ENCODE data around the gene C2orf42.
"Not testable (repeated sequence)": the region's sequence is repeated elsewhere in the genome, so short reads cannot be mapped to it uniquely, and the experiment has no call there.

Gene C2orf42

DNA sequence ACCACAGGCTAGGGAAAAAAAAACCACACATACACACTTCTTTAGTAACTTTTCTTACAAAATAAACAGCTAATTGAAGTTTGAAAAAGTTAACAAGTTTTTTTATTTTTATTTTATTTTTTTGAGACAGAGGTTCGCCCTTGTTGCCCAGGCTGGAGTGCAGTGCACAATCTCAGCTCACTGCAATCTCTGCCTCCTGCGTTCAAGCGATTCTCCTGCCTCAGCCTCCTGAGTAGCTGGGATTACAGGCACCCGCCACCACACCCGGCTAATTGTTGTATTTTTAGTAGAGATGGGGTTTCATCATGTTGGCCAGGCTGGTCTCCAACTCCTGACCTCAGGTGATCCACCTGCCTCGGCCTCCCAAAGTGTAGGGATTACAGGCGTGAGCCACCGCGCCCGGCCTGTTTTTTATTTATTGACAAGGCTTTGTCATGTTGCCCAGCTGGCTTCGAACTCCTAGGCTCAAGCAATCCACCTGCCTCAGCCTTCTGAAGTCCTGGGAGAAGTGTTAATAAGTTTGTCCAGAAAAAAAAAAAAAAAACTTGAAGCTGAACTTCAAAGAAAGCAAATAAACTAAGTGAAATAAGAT lies 21.1 kb downstream of the C2orf42 start:
- DNase-seq = not testable (repeated sequence)

DNA sequence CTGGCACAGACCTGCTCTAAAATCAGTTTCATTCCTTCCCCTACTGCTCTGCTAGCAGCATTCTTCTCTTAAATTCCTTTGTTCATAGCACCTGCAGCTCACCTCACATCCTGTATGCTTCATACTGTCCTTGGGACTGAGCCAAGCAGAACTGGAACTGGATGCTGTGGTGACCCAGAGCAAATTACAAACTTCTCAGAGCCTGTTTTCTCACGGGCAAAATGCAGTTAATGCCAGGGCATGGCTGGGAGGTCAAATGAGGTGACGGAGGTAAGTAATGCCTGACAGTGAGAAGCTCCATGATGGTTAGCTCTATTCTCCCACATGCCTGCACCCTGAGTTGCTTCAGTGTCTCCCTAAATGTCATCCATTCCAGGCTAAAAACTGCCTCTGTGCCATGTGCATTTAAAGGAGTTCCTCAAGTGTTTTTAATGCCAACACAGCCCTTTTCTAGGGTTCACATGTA lies 29.7 kb downstream of the C2orf42 start:
- DNase-seq = no peak

DNA sequence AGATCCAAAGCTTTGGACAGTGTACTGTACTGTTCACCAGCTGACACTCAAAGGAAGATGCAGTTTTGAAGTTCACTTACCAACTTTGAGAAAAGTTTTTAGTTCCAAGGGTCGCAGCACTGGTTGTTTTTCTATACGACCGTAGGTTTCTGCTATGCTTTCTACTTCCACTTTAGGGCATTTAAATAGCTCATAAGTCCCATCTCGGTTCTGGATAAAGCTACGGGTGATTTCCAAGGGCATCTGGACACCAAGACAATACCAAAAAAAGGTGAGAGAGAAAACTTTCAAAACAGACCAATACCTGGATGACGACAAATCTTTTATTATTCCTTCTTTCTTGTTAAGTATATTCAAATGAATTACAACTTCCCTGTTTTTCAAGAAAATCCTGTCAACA lies 30.3 kb downstream of the C2orf42 start:
- DNase-seq = no peak

DNA sequence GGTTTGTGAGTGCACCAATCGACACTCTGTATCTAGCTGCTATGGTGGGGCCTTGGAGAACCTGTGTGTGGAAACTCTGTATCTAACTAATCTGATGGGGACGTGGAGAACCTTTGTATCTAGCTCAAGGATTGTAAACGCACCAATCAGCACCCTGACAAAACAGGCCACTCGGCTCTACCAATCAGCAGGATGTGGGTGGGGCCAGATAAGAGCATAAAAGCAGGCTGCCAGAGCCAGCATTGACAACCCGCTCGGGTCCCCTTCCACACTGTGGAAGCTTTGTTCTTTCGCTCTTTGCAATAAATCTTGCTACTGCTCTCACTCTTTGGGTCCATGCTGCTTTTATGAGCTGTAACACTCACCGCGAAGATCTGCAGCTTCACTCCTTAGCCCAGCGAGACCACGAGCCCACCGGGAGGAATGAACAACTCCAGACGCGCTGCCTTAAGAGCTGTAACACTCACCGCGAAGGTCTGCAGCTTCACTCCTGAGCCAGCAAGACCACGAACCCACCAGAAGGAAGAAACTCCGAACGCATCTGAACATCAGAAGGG lies 41.6 kb downstream of the C2orf42 start:
- DNase-seq = not testable (repeated sequence)

DNA sequence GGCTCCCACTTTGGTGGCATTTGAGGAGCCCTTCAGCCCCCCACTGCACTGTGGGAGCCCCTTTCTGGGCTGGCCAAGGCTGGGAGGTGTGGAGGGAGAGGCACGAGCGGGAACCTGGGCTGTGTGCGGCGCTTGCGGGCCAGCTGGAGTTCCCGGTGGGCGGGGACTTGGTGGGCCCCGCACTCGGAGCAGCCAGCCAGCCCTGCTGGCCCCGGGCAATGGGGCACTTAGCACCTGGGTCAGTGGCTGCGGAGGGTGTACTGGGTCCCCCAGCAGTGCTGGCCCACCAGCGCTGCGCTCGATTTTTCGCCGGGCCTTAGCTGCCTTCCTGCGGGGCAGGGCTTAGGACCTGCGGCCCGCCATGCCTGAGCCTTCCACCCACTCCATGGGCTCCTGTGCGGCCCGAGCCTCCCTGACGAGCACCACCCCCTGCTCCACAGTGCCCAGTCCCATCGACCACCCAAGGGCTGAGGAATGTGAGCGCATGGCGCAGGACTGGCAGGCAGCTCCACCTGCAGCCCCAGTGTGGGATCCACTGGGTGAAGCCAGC lies 42.5 kb downstream of the C2orf42 start:
- DNase-seq = not testable (repeated sequence)

DNA sequence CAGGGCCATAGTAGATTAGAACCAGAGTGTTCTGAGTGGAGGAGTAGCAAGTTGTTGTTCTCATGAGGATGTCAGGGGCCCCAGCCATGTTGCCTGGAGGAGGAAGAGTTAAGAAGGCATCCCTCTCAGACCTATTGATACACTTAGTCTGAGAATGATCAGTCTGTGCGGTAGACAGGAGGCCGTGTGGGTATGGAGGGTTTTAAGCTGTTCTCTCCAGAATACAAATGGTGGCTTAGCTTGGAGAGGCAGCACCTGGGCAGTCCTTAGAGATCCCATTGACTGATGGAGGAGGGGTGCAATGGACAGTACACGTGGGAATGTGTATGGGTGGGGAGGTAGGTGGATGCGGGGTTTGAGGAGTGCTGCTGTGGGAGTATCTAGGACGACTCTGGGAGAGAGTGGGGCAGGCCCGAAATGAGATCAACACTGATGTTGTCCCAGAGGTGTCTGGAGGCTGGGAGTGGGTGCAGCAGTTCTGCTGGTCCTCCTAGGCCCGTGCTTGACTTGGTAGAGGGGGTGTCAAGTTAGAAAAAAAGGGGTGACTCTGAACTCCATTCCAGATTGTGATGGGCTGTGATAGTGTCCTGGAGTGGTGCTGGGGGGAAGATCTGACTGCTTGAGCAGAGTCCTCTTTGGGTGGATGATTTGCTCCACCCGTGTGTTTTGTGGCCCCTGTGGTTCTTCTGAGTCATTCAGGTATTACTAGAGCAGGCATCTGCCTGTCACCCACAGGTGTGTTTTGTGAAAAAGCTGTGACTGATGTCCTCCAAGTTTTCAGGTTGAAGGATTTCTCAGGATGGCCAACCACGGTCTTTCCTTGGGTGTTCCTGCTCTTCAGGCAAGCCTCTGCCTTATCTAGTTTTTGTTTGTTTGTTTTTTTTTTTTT lies 44.7 kb downstream of the C2orf42 start:
- DNase-seq = no peak

DNA sequence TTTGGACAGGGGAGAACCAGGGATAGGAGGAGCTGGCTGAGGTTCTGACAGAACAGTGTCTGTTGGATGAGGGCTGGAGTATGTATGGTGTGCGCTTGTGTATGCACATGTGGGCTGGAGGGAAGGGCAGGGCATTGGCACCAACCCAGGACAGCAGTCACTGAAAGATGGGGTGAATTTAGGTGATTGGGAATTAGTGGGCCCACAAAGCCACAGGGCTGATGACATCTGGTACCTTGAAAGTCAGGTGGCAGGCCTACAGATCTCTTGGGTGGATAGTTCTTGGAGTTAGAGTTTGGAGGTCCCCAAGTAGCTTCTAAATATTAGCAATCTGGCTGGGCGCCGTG lies 45.7 kb downstream of the C2orf42 start:
- no peak for DNase-seq

DNA sequence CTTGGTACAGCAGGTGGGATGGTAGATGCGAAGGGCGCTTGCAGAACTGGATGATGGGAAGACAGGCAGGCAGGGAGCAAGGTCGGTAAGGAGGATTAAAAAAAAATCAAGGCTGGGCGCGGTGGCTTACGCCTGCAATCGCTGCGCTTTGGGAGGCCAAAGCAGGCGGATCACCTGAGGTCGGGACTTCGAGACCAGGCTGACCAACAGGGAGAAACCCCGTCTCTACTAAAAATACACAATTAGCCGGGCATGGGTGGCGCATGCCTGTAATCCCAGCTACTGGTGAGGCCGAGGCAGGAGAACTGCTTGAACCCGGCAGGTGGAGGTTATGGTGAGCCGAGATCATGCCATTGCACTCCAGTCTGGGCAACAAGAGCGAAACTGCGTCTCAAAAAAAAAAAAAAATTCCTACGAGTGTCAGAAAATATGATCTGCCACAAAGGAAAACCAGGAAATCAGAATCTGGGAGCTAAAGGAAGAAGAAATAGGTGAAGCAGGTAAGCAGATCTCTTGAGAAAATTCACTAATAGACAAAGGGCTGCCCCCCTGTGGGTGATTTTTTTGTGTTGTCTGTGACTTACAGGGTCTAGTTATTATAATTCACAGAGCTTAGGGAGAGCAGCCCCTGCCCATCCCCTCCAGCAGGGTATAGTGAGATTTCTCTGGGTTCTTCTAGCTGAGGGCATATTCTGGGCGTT lies 46.2 kb downstream of the C2orf42 start:
- no peak for DNase-seq

DNA sequence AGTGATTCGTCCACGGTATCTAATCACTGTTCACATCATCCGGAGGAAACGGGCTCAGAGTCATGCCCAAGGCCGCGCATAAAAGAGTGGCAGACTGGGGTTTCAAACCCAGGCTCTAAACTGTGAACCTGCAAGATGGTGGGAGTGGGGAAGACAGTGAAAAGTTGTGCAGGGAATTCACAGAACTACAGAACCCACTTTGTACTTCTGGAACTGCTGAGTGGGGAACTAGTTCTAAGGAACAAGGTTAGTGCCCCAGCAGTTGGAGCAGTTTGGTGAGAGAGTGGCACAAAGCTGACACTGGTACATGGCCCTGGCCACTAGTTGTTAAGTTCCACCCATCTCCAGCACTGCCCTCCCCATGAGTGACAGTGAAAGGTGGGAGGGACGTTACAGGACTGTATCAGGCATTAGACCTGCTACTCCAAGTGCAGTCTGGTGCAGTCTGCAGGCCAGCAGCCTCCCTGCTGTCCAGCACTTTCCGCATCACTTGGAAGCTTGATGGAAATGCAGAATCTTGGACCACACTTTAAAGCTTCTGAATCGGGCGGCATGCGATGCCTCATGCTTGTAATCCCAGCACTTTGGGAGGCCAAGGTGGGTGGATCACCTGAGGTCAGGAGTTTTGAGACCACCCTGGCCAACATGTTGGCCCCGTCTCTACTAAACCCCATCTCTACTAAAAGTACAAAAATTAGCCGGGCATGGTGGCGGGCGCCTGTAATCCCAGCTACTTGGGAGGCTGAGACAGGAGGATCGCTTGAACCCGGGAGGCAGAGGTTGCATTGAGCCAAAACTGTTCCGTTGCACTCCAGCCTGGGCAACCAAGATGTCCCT lies 47.3 kb downstream of the C2orf42 start:
- peak; percentile 71 for DNase-seq

DNA sequence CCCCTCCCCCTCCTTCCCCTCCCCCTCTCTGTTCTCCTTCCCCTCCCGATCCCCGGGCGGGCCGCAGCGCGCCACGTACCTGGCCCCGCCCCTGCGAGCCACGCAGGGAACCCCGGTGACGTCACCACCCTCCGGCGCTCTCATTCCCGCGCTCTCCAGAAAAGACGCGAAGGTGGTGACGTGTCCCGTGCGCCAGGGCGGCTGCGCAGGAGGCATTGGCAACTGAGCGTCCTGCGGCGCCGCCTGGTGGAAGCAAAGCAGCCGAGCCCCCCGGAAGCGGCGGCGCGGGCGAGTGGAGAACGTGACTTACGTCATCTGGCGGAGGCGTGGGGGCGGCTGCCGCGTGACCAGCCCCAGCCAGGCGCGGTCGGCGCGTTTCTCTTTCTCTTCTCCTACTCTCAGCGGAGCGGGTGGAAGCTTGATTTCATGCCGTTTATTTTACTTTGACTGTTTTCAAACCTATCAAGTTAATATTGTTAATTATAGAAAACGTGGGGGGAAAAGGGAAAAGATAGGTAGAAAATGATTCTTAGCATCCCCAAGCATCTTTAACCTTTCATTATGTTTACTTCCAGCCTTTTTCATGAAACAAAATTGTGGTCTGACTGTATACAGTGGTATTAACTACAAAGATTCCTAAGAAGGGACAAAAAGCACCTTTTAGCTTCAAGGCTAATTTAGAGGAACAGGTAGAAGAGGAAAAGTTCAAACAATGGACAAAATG lies 48.1 kb downstream of the C2orf42 start:
- DNase-seq = peak; percentile 100

DNA sequence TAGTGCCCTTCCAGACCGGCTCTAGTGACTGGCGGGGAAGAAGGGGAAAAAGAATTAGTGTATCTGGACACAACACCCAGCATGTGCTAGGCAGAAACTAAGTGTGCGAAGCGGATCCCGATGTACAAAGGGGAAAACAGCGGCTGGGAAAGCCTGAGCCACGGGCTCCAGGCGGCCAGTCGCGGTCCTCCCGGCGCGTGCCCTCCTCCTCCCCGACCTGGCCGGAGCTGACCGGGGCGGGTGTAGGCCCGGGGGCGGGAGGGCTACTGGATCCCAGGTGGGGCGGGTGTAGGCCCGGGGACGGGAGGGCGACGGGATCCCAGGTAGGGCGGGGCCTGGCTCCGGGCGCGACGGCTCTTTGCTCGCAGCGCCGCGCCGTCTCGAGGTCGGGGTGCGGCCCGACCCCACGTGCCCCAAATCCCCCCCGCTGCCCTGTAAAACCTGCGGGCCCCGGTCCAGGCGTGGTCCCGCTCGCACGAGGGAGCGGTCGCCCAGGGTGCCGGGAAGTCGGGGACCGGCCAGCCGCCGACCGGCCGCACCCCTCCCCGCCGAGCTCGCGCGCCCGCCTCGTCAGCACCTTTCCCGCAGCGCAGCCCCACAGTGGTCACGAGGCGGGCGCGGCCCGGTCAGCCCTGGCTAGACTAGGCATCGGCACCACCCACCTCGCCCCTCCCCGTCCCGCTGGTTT lies 48.8 kb downstream of the C2orf42 start:
- DNase-seq = no peak

DNA sequence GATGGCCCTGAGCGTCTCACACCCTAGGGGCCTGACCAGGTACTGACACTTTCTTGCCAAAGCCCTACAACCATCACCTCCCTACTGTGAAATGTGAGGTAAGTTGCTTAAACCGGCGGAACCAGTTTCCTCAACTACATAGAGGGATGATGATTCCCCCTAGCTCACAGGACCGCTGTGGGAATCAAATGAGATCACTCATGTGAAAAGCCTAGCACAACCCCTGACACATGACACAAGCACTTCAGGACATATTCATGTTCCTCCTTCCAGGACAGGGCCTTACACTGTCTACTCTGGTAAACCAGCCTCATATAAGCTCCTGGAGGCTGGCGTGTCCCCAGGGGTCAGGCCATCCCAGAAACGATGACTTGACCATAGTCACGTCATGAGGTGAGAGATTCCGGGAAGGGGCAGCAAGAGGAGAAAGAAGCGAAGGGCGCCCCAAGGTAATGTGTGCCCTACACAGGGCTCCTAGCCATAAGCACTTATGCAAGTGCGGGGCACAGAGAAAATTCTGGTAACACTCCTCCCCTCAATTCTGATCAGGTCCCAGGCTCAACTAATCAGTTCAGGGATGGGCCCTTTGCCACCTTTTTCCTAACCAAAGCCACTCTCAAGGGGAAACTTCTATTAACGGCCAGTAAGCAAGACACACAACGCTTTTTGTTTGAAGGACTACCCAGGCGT lies 49.5 kb downstream of the C2orf42 start:
- peak; percentile 80 for DNase-seq

DNA sequence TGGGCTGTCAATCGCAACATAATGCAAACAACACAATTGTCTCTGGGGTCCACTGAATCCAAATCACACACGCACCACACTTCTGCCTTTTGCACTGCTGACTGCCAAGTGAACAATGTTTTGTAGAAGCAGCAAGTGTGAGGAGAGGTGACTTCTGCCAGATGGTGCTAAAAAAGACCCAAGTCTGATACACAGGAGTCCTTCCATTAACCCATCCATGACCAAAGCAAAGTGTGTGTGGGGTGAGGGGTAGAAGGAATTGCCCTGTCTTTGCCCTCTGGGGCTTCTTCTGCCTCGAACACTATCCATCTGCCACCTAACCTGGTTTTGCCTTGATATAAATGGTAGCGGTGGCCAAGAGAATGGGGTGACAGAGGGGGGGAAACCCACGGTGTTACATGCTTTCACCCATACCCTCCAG lies 50.0 kb downstream of the C2orf42 start:
- no peak for DNase-seq

DNA sequence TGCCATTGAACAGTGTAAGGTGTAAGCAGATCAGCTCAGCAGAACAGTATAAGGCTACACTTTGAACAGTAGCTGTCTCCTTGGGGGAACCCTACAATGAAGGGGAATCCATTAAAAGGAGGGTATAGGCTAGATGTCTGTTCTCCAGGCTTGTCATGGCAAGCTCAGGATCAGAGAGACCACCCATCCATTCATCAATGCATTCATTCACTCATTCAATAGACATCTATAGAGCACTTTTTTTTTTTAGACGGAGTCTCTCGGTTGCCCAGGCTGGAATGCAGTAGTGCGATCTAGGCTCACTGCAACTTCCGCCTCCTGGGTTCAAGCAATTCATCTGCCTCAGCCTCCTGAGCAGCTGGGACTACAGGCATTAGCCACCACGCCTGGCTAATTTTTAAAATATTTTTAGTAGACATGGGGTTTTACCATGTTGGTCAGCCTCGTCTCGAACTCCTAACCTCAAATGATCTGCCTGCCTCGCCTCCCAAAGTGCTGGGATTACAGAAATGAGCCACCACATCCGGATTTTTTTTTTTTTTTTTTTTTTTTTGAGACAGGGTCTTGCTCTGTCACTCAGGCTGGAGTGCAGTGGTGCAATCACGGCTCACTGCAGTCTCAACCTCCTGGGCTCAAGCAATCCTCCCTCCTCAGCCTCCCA lies 56.4 kb downstream of the C2orf42 start:
- not testable (repeated sequence) for DNase-seq

DNA sequence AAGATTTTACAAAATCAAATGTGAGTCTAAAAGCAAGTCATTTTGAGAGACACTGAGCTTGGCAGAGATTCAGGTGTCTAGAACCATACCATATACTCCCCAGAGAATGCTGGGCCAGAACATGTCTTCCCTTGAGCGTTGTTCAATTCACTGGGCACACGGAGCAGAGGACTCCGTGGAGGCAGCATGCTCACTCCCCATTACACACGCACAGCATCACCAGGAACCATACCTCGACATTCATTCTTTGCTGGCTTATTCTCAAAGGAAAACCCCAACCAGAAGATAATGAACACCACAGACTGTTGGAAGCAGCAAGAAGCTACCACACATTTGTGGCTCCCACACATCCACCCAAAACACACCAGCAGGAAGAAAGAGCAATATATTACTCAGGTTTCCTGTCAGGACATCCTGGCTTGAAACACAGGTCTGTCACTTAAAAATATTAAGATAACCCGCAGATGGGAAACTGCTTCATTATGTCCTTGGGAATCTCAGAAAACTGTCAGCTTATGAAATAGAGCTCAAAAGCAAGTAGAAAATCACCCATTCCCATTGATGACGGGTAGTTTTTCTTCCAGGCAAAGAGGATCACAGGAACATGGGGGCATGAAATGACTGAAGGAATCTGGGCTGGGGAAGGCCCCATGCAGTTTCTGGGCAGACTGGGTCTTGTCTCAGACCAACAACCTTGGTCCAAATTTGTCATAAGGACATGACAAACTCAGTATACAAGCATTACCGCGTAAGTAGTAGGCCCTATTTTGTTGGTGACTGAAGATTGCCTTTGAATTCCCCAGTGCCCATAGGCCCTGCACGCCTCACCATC lies 57.1 kb downstream of the C2orf42 start:
- DNase-seq = peak; percentile 60

DNA sequence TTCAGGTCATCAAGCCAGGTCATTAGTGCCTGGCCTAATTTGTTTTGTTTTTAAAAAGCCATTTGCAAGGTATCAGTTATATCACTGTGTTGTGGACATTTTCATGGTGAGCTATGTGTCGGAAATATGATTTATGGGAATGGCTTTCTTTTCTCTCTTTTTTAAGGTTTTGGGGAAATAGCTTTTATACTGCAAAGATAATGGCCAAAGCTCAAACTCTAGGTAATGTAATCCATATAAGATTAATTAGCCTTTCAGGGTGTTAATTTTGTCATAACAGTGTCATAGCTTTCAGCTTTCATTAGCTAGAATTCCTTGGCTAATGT lies 57.7 kb downstream of the C2orf42 start:
- no peak for DNase-seq

DNA sequence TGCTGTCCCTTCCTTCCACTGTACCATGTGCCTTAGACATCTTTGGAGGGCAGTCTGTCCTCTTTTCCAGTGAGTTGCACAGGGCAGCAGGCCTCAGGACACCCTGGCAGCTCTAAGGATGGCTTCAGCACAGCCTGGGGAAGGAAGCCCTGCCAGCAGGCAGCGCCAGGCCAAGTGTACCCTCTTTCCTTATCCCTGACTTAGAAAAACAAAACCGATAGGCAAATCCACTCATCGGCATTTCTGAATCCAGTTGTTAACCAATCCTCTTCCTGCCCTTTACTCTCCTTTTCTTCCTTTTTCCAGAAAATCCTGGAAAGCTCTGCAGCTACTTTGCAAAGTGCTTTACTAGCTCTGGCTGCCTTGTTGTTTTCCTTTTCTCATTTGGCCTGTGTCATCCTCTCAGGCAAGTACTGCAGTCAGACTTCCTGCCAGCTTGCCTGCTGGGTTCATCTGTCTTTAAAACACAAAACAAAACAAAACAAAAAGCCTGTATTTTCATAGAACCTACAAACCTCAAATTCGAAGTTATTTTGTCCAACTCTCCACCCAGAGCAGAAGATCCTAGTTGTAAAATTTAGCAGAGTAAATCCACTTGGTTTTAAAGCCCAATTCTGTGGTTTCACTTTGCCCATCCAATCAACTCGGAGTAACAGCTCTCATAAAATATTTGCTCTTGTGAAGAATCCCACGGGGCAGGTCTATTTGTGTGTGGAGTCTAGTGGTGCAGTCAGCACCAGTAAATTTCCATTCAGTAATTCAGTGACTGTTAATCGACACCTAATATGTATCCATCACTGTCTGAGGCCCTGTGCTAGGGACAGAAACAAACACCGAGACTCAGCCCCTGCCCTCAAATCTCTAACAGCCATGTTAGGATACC lies 58.3 kb downstream of the C2orf42 start:
- peak; percentile 65 for DNase-seq

Measured in CD4-positive, alpha-beta T cell treated with Interleukin-10 for 1 hour (primary cell).